Ovary (tissue), 3 donors: ENCODE results near the gene SRGAP3.

Experiments used
- CTCF ChIP-seq, 3 donors: fragments of 450-650 bp in 2 of 3; fragments of 200-600 bp in 1 of 3; IDR thresholded peaks; one replicate each; pipeline versions ENCODE4 v1.5.1 to v1.8.0; 2016 to 2022; ENCODE audit warnings: antibody characterized with exemption in 3 of 3, mild to moderate bottlenecking in 1 of 3
- POLR2A ChIP-seq: fragments of 450-650 bp; IDR thresholded peaks from one replicate; pipeline ENCODE4 v1.6.1; 2017; ENCODE audit warnings: antibody characterized with exemption, mild to moderate bottlenecking, moderate library complexity
- donor health status: DM: no; HTN: no; CAD: no.

GRCh38 chr3:8986741-8987140, 262.7 kb downstream of the SRGAP3 start:
- TF ChIP-seq CTCF (IDR thresholded peaks at IDR 0.05) (no peak), POLR2A (no peak)
